ENCODE measurements around the gene FKBP4. TPM values are rescaled to one million over a fixed set of nuclear protein-coding genes. Genes with fewer than 3 reads are reported as not detected.
"Not testable (repeated sequence)": the region's sequence is repeated elsewhere in the genome, so short reads cannot be mapped to it uniquely, and the experiment has no call there.

The FKBP4 gene
- total RNA-seq, 1 experiment from 2014 or later: 122 TPM

GRCh38 chr12:2765052-2765451 is 29.7 kb upstream of the FKBP4 start:
- no peaks in the 10 kb centered on the region for H3K9me3 Mint-ChIP-seq (ENCODE audit: low read depth, unreplicated experiment)
- H3K4me1 Mint-ChIP-seq (ENCODE audit: low read depth, unreplicated experiment): peaks cover 5% of the 10 kb centered on the region
- intact Hi-C loops (cut with micrococcal nuclease; ENCODE audit: unreplicated experiment): no loop called here
- peaks cover 89% of the 10 kb centered on the region for H3K27me3 Mint-ChIP-seq (ENCODE audit: unreplicated experiment)
- no peak for TF ChIP-seq CTCF (IDR thresholded peaks at IDR 0.05; ENCODE audit: unreplicated experiment)
- CTCF ChIA-PET: no interaction called here
- no peak overlapping the region for H3K27ac Mint-ChIP-seq (ENCODE audit: unreplicated experiment)
- H3K4me3 Mint-ChIP-seq (ENCODE audit: low read depth, unreplicated experiment): no peak overlapping the region
- BruUV-seq (replicated peaks): no TSS peak
- H3K36me3 Mint-ChIP-seq (ENCODE audit: insufficient read depth, unreplicated experiment): no peaks in the 10 kb centered on the region
- DNase-seq: no peak

- peaks cover 2% of the 10 kb centered on the region for H3K9me3 Mint-ChIP-seq (ENCODE audit: low read depth, unreplicated experiment)
- BruUV-seq (replicated peaks): no TSS peak
- CTCF ChIA-PET: no interaction called here
- intact Hi-C loops (cut with micrococcal nuclease; ENCODE audit: unreplicated experiment): no loop called here
- DNase-seq: no peak
- peaks cover 84% of the 10 kb centered on the region for H3K27me3 Mint-ChIP-seq (ENCODE audit: unreplicated experiment)
- peaks cover 10% of the 10 kb centered on the region for H3K4me1 Mint-ChIP-seq (ENCODE audit: low read depth, unreplicated experiment)
- H3K4me3 Mint-ChIP-seq (ENCODE audit: low read depth, unreplicated experiment): no peak overlapping the region
- no peak for TF ChIP-seq CTCF (IDR thresholded peaks at IDR 0.05; ENCODE audit: unreplicated experiment)
- H3K36me3 Mint-ChIP-seq (ENCODE audit: insufficient read depth, unreplicated experiment): no peaks in the 10 kb centered on the region
- H3K27ac Mint-ChIP-seq (ENCODE audit: unreplicated experiment): no peak overlapping the region
Measured at GRCh38 chr12:2765608-2766007, 29.2 kb upstream of the FKBP4 start.

- DNase-seq: no peak
- H3K27me3 Mint-ChIP-seq (ENCODE audit: unreplicated experiment): peaks cover 76% of the 10 kb centered on the region
- CTCF ChIA-PET: interaction anchor here (0.7 kb wide), 1 partner anchor 101 kb away, joined by 6 read pairs; no protein-coding TSS in a partner anchor
- H3K36me3 Mint-ChIP-seq (ENCODE audit: insufficient read depth, unreplicated experiment): no peaks in the 10 kb centered on the region
- peaks cover 2% of the 10 kb centered on the region for H3K9me3 Mint-ChIP-seq (ENCODE audit: low read depth, unreplicated experiment)
- no peak overlapping the region for H3K4me3 Mint-ChIP-seq (ENCODE audit: low read depth, unreplicated experiment)
- TF ChIP-seq CTCF (IDR thresholded peaks at IDR 0.05; ENCODE audit: unreplicated experiment): no peak
- peaks cover 10% of the 10 kb centered on the region for H3K4me1 Mint-ChIP-seq (ENCODE audit: low read depth, unreplicated experiment)
- no peak overlapping the region for H3K27ac Mint-ChIP-seq (ENCODE audit: unreplicated experiment)
- intact Hi-C loops (cut with micrococcal nuclease; ENCODE audit: unreplicated experiment): no loop called here
- BruUV-seq (replicated peaks): no TSS peak
Measured at GRCh38 chr12:2768224-2768961, 26.4 kb upstream of the FKBP4 start.

GRCh38 chr12:2769866-2770533 is 24.8 kb upstream of the FKBP4 start:
- Mint-ChIP-seq H3K9me3 (ENCODE audit: low read depth, unreplicated experiment) (peaks cover 2% of the 10 kb centered on the region), H3K4me3 (ENCODE audit: low read depth, unreplicated experiment) (no peak overlapping the region), H3K27ac (ENCODE audit: unreplicated experiment) (no peak overlapping the region), H3K27me3 (ENCODE audit: unreplicated experiment) (peaks cover 77% of the 10 kb centered on the region), H3K4me1 (ENCODE audit: low read depth, unreplicated experiment) (peaks cover 10% of the 10 kb centered on the region), H3K36me3 (ENCODE audit: insufficient read depth, unreplicated experiment) (no peaks in the 10 kb centered on the region)
- no peak for DNase-seq
- TF ChIP-seq CTCF (IDR thresholded peaks at IDR 0.05; ENCODE audit: unreplicated experiment): no peak
- CTCF ChIA-PET: interaction anchor here (0.6 to 1.1 kb wide), 2 partner anchors 16 to 20 kb away, joined by 3 read pairs; no protein-coding TSS in a partner anchor
- intact Hi-C loops (cut with micrococcal nuclease; ENCODE audit: unreplicated experiment): no loop called here
- no TSS peak for BruUV-seq (replicated peaks)

- H3K36me3 Mint-ChIP-seq (ENCODE audit: insufficient read depth, unreplicated experiment); H3K9me3 Mint-ChIP-seq (ENCODE audit: low read depth, unreplicated experiment); DNase-seq; CTCF ChIA-PET; H3K4me1 Mint-ChIP-seq (ENCODE audit: low read depth, unreplicated experiment); H3K27ac Mint-ChIP-seq (ENCODE audit: unreplicated experiment); intact Hi-C loops (cut with micrococcal nuclease; ENCODE audit: unreplicated experiment); BruUV-seq (replicated peaks); H3K4me3 Mint-ChIP-seq (ENCODE audit: low read depth, unreplicated experiment): not testable (repeated sequence)
- H3K27me3 Mint-ChIP-seq (ENCODE audit: unreplicated experiment): peaks cover 77% of the 10 kb centered on the region
Measured at GRCh38 chr12:2770544-2770943, 24.2 kb upstream of the FKBP4 start.
